ENCODE results near the gene MPST.

The MPST gene

DNA sequence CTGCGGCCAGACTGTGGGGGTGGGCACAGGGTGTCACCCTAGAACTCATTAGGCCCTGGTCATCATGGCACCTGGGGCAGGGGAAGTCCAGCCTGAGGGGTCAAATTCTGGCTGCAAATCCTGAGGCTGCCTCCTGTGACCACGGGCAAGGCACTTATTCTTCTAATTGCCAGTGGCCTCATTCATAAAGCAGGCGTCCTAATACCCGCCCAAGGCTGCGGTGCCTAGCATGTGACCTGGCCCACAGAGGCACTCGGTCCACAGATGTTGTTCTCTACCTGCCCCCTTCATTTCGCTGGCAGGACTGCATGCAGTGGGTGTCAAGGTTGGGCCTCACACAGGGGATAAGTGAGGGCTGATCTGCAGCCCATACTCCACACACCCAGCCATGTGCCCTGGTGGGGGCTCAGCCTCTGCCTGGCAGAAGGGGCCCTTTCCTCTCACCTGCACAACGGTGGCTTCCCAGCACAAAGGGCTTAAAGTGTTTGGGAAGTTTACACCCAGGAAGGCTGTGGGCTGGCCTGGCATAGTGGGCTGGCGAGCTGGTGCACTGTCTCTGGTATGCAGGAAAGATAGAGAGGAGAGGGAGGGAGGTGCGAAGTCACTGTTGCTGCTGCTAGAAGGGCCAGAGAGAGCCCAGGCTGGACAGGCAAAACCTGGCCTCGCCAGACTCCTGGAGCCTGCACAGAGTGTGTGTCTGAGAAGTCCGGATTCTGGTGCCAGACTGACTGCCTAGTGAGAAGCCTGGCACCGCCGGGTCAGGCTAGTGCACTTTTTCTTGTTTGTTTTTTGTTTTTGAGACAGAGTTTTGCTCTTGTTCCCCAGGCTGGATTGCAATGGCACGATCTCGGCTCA, 3.2 kb downstream of the MPST start:
- peaks cover 19% of the 10 kb centered on the region for H3K36me3 ChIP-seq (ENCODE audit: control insufficient read depth, insufficient read depth, low read length)
- peaks cover 4% of the 10 kb centered on the region; the same call in 1 of the 2 replicates for H3K4me1 ChIP-seq (ENCODE audit: control insufficient read depth, insufficient read depth, low read length)
- no peaks in the 10 kb centered on the region for H3K9me3 ChIP-seq (ENCODE audit: control insufficient read depth, insufficient read depth, low read length)
- no peak overlapping the region for H3K27ac ChIP-seq (ENCODE audit: low read length)
- WGBS (ENCODE audit: insufficient coverage, insufficient read length), result no CpG with 5 or more reads among the region's 16 CpGs
- no peak overlapping the region for H3K4me3 ChIP-seq (ENCODE audit: low read length)
- H3K27me3 ChIP-seq (ENCODE audit: control insufficient read depth, insufficient read depth, low read length), result no peaks in the 10 kb centered on the region
- DNase-seq (ENCODE audit: low read depth, low spot score), result no peak

GRCh38 chr22:37023743-37024338, 4.3 kb downstream of the MPST start:
- Histone ChIP-seq H3K36me3 (ENCODE audit: control insufficient read depth, insufficient read depth, low read length) (peaks cover 16% of the 10 kb centered on the region), H3K9me3 (ENCODE audit: control insufficient read depth, insufficient read depth, low read length) (no peaks in the 10 kb centered on the region), H3K27me3 (ENCODE audit: control insufficient read depth, insufficient read depth, low read length) (no peaks in the 10 kb centered on the region), H3K4me3 (ENCODE audit: low read length) (no peak overlapping the region), H3K27ac (ENCODE audit: low read length) (no peak overlapping the region), H3K4me1 (ENCODE audit: control insufficient read depth, insufficient read depth, low read length) (no peaks in the 10 kb centered on the region)
- WGBS (ENCODE audit: insufficient coverage, insufficient read length), result no CpG with 5 or more reads among the region's 34 CpGs
- no peak for DNase-seq (ENCODE audit: low read depth, low spot score)

DNA sequence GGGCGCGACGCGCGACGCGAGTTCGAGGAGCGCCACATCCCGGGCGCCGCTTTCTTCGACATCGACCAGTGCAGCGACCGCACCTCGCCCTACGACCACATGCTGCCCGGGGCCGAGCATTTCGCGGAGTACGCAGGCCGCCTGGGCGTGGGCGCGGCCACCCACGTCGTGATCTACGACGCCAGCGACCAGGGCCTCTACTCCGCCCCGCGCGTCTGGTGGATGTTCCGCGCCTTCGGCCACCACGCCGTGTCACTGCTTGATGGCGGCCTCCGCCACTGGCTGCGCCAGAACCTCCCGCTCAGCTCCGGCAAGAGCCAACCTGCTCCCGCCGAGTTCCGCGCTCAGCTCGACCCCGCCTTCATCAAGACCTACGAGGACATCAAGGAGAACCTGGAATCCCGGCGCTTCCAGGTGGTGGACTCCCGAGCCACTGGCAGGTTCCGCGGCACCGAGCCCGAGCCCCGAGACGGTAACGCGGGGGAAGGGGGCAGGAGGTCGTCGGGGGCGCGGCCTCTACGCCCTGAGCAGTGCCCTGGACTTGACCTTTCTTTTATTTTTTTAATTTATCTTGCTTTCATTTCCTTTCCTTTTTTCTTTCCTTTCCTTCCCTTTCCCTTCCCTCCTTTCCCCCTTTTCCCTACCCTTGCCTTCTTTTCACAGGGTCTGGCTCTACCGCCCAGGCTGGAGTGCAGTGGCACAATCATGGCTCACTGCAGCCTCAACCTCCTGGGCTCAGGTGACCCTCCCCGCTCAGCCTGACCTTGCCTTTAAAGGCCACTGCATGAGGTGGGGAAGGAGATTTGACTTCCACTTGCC, 5.0 kb downstream of the MPST start:
- H3K27me3 ChIP-seq (ENCODE audit: control insufficient read depth, insufficient read depth, low read length), result no peaks in the 10 kb centered on the region
- H3K27ac ChIP-seq (ENCODE audit: low read length), result no peak overlapping the region
- H3K4me1 ChIP-seq (ENCODE audit: control insufficient read depth, insufficient read depth, low read length), result no peaks in the 10 kb centered on the region
- peaks cover 22% of the 10 kb centered on the region for H3K36me3 ChIP-seq (ENCODE audit: control insufficient read depth, insufficient read depth, low read length)
- no peaks in the 10 kb centered on the region for H3K9me3 ChIP-seq (ENCODE audit: control insufficient read depth, insufficient read depth, low read length)
- H3K4me3 ChIP-seq (ENCODE audit: low read length), result no peak overlapping the region
- no CpG with 5 or more reads among the region's 71 CpGs for WGBS (ENCODE audit: insufficient coverage, insufficient read length)
- no peak for DNase-seq (ENCODE audit: low read depth, low spot score)

DNA sequence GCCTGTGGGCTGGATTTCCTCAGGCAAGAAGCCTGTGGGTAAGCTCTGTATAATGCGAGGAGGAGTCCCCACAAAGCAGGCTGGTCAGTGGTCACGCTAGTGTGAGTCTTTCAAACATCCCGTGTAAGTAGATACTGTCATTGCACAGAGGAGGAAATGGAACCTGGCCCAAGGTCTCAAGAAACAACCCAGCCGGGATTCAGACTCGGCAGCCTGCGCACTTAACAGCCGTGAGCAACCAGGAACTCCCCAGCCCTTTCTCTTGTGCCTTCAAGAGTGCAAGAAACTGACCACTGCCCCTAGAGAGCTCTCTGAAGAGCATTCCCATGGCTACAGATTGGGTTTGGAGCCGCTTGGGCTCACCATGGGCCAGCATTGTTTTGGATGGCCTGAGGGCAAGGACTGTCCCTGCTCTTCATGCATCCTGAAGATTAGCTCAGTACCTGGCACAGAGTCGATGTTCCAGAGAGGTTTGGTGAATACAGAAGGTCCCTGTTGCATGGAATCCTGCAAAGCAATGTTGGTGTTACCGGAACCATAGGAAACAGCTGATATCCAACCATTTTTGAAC, 6.0 kb downstream of the MPST start:
- no peak overlapping the region for H3K27ac ChIP-seq (ENCODE audit: low read length)
- no peak for DNase-seq (ENCODE audit: low read depth, low spot score)
- no peaks in the 10 kb centered on the region for H3K4me1 ChIP-seq (ENCODE audit: control insufficient read depth, insufficient read depth, low read length)
- H3K27me3 ChIP-seq (ENCODE audit: control insufficient read depth, insufficient read depth, low read length), result no peaks in the 10 kb centered on the region
- H3K4me3 ChIP-seq (ENCODE audit: low read length), result no peak overlapping the region
- WGBS (ENCODE audit: insufficient coverage, insufficient read length), result no CpG with 5 or more reads among the region's 10 CpGs
- peaks cover 23% of the 10 kb centered on the region for H3K36me3 ChIP-seq (ENCODE audit: control insufficient read depth, insufficient read depth, low read length)
- H3K9me3 ChIP-seq (ENCODE audit: control insufficient read depth, insufficient read depth, low read length), result no peaks in the 10 kb centered on the region

- WGBS (ENCODE audit: insufficient coverage, insufficient read length), result no CpG with 5 or more reads among the region's 5 CpGs
- Histone ChIP-seq H3K4me3 (ENCODE audit: low read length) (no peak overlapping the region), H3K27me3 (ENCODE audit: control insufficient read depth, insufficient read depth, low read length) (no peaks in the 10 kb centered on the region), H3K36me3 (ENCODE audit: control insufficient read depth, insufficient read depth, low read length) (peaks cover 23% of the 10 kb centered on the region), H3K9me3 (ENCODE audit: control insufficient read depth, insufficient read depth, low read length) (no peaks in the 10 kb centered on the region), H3K4me1 (ENCODE audit: control insufficient read depth, insufficient read depth, low read length) (no peaks in the 10 kb centered on the region), H3K27ac (ENCODE audit: low read length) (no peak overlapping the region)
- DNase-seq (ENCODE audit: low read depth, low spot score), result no peak
These were observed 6.8 kb downstream of the MPST start for GRCh38 chr22:37026325-37026724.

- WGBS (ENCODE audit: insufficient coverage, insufficient read length), result no CpG with 5 or more reads among the region's 7 CpGs
- DNase-seq (ENCODE audit: low read depth, low spot score), result no peak
- Histone ChIP-seq H3K9me3 (ENCODE audit: control insufficient read depth, insufficient read depth, low read length) (no peaks in the 10 kb centered on the region), H3K27ac (ENCODE audit: low read length) (no peak overlapping the region), H3K36me3 (ENCODE audit: control insufficient read depth, insufficient read depth, low read length) (peaks cover 23% of the 10 kb centered on the region), H3K4me3 (ENCODE audit: low read length) (no peak overlapping the region), H3K27me3 (ENCODE audit: control insufficient read depth, insufficient read depth, low read length) (no peaks in the 10 kb centered on the region), H3K4me1 (ENCODE audit: control insufficient read depth, insufficient read depth, low read length) (0 out of 2 replicates have a peak, but pooled peaks cover under 1% of the 10 kb centered on the region)
These were observed 8.0 kb downstream of the MPST start for GRCh38 chr22:37027556-37027955.

DNA sequence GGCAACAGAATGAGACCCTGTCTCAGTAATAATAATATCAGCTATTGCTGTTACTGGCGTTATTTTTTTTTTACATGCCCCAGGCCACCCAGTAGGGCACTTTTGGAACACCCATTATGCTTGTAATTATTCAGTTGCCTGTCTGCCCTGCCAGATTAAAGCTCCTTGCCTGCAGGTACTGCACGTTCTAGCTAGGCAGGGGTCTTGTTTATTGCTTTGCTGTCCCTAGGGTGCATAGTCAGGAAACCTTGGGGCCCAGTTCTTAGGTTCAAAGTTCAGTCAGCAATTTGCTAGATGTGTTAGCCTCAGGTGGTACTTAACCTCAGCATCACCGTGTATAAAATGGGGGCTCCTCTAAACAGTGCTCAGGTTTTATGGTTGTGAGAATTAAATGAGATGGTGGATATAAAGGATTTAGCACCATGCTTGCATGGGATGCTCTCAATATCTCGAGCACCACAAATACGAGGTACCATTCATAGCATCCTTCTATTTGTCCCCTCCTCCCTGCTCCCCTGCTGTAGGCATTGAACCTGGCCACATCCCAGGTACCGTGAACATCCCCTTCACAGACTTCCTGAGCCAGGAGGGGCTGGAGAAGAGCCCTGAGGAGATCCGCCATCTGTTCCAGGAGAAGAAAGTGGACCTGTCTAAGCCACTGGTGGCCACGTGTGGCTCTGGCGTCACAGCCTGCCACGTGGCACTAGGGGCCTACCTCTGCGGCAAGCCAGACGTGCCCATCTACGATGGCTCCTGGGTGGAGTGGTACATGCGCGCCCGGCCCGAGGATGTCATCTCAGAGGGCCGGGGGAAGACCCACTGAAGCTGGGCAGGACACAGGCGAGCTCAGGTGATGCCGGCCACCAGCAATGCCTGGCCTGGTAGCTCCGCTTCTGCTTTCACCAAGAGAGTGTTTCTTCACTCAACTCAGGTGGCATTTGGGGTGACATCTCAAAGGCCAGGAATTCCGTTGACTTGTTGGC, 9.4 kb downstream of the MPST start:
- Histone ChIP-seq H3K9me3 (ENCODE audit: control insufficient read depth, insufficient read depth, low read length) (no peaks in the 10 kb centered on the region), H3K27ac (ENCODE audit: low read length) (no peak overlapping the region), H3K36me3 (ENCODE audit: control insufficient read depth, insufficient read depth, low read length) (peaks cover 23% of the 10 kb centered on the region), H3K4me3 (ENCODE audit: low read length) (no peak overlapping the region), H3K27me3 (ENCODE audit: control insufficient read depth, insufficient read depth, low read length) (no peaks in the 10 kb centered on the region), H3K4me1 (ENCODE audit: control insufficient read depth, insufficient read depth, low read length) (0 out of 2 replicates have a peak, but pooled peaks cover 1% of the 10 kb centered on the region)
- no peak for DNase-seq (ENCODE audit: low read depth, low spot score)
- WGBS (ENCODE audit: insufficient coverage, insufficient read length), result no CpG with 5 or more reads among the region's 22 CpGs

- Histone ChIP-seq H3K27me3 (ENCODE audit: control insufficient read depth, insufficient read depth, low read length) (no peaks in the 10 kb centered on the region), H3K36me3 (ENCODE audit: control insufficient read depth, insufficient read depth, low read length) (peaks cover 13% of the 10 kb centered on the region), H3K27ac (ENCODE audit: low read length) (no peak overlapping the region), H3K4me1 (ENCODE audit: control insufficient read depth, insufficient read depth, low read length) (0 out of 2 replicates have a peak, but pooled peaks cover 1% of the 10 kb centered on the region), H3K9me3 (ENCODE audit: control insufficient read depth, insufficient read depth, low read length) (no peaks in the 10 kb centered on the region), H3K4me3 (ENCODE audit: low read length) (no peak overlapping the region)
- no CpG with 5 or more reads among the region's 14 CpGs for WGBS (ENCODE audit: insufficient coverage, insufficient read length)
- no peak for DNase-seq (ENCODE audit: low read depth, low spot score)
These were observed 11.2 kb downstream of the MPST start for GRCh38 chr22:37030560-37031281.

DNA sequence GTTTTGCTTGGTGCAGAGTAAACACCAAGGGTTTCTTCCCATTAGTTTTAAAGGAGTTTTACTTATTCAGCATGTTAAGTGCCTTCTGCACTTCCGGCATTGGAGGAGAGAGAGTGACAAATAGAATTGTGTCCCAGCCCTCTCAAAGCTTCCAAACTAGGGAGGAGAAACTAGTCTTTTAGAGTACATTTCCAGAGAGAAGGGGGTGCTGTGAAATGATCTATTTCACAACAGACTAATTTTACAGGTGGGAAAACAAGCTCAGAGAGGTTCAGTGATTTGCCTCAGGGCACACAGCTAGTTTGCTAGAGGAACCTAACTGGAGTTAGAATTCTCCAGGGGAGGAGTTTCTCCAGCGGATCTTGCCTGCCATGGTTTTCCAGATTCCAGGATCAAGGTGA, 12.6 kb downstream of the MPST start:
- H3K36me3 ChIP-seq (ENCODE audit: control insufficient read depth, insufficient read depth, low read length), result peaks cover 7% of the 10 kb centered on the region
- no peaks in the 10 kb centered on the region; the same call in 1 of the 2 replicates for H3K9me3 ChIP-seq (ENCODE audit: control insufficient read depth, insufficient read depth, low read length)
- H3K4me3 ChIP-seq (ENCODE audit: low read length), result no peak overlapping the region
- 0 out of 2 replicates have a peak, but pooled peaks cover 1% of the 10 kb centered on the region for H3K4me1 ChIP-seq (ENCODE audit: control insufficient read depth, insufficient read depth, low read length)
- H3K27me3 ChIP-seq (ENCODE audit: control insufficient read depth, insufficient read depth, low read length), result no peaks in the 10 kb centered on the region
- WGBS (ENCODE audit: insufficient coverage, insufficient read length), result no CpG with 5 or more reads among the region's 2 CpGs
- no peak overlapping the region for H3K27ac ChIP-seq (ENCODE audit: low read length)
- DNase-seq (ENCODE audit: low read depth, low spot score), result no peak
